HS-5 (cell line): ENCODE results near the gene MYO15A.

Source experiments
- DNase-seq: peaks from one replicate; pipeline ENCODE4 v3.0.0-alpha.2; 2012; ENCODE audit warnings: low read depth

MYO15A gene

DNA sequence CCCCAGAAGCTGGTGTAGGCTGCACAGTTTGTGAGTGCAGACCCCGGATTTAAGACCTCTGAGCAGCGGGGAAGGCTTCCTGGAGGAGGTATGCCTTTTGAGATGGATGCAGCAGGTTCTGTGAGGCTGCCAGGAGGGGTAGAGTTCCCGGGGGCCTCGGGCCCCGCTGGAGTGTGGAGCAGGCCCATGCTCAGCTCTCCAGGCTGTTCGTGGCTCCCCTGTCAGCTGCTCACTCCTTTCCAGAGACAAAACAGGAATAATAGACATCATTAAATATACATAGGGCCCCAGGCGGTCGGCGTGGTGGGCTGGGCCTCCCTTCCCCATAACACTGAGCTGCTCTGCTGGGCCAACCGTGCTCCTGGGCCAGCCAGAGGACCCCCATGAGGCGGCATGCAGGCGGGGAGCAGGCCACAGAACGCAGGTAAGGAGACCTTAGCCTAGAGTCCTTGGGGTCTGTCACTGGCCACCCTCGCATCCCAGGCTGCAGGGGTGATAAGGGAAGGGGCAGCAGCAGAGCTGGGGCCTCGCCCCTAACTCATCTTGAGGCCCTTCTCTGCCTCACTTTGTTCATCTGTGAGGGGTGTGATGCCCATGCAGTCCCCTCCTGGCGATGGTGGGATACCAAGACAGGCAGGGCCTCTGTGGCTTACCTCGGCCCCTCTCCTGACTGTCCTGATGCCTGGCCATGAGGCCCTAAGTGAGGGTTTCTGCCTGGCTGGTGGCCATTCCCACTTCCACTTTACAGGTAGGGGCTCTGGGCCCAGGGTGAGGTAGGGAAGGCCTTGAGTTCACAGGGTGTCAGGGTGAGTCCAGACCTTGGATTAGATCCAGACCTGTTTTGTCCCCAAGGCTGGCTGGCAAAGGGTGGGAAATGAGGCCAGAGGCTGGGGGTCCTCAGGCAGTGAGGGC, at the start of gene MYO15A:
MYO15A (plus strand) TSS at position 356 of the 912 bp plus-strand sequence. CDS start 10,045 bp downstream, outside the sequence.
- no peak for DNase-seq

DNA sequence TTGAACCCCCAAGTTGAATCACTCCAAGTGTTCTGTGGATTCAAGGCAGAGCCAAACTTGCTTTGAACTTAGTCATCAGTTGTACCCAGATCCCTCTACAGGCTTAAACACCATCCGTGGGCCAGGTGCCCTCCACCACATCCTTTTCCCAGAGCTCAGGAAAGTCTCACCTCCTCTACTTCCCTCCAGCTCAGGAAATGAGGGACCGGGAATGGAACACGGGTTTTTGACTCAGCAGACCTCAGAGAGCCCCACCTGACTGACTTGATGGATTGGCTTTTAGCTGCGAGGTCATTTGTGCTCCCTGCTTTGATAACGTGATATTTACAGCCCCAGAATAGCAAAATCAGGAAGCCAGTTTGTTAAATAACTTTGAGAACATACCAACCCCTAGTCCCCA, 49.3 kb upstream of the MYO15A start:
- DNase-seq: no peak

DNA sequence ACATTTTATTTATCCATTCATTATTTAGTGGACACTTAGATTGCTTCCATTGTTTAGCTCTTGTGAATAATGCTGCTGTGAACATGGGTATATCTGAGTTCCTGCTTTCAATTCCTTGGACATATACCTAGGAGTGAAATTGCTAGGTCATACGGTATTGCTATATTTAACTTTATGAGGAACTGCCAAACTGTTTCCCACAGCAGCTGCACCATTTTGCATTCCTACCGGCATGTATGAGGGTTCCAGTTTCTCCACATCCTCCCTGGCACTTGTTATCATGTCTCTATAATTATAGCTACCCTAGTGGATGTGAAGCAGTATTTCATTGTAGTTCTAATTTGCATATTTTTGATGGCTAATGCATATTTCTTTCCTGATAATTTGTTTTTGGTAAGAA, 44.5 kb upstream of the MYO15A start:
- DNase-seq: no peak

DNA sequence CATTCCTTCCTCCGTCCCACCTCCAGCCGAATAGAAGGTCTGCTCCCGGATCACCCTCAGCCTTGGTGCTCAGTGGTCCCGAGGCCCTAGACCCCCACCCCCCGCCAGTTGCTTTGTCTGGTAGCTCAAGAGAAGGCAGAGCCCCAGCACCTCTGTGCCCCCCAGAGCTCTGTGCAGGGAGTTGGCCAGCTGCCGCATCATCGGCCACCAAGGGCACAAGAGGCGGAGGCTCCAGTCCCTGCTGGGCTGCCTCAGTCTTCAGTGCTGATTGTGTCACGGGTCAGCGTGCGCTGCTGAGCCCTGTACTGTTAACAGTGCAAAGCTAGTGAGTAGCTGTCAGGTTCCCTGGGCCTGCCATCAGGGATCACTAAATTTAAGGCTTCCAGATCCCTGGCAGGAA, 43.0 kb upstream of the MYO15A start:
- DNase-seq: no peak

- DNase-seq: no peak
Measured at GRCh38 chr17:18066866-18067265, 41.7 kb upstream of the MYO15A start.

DNA sequence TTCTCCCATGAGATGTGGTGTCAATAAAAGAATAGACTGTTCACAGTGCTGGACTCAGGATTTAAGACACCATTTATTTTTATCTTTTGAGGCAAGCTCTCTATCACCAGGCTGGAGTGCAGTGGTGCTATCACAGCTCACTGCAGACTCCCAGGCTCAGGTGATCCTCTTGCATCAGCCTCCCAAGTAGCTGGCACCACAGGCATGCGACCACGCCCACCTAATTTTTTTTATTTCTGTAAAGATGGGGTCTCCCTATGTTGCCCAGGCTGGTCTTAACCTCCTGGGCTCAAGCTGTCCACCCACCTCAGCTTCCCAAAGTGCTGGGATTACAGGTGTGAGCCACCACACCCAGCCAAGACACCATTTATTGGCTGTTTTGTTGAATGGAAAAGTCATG, 39.5 kb upstream of the MYO15A start:
- no peak for DNase-seq

- DNase-seq: no peak
Measured at GRCh38 chr17:18070861-18071340, 37.7 kb upstream of the MYO15A start.

DNA sequence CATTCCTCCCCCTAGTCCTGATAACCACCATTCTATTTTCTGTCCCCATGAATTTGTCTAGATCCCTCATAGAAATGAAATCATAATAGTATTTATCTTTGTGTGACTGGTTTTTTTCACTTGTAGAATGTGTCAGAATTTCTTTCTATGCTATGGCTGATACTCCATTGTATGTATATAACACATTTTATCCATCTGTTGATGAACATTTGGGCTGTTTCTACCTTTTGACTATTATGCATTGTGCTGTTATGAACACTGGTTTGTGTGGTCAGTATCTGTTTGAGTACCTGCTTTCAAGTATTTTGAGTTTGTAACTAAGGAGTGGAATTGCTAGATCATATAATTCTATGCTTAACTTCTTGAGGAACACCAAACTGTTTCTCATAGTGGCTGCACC, 36.8 kb upstream of the MYO15A start:
- DNase-seq: no peak

DNA sequence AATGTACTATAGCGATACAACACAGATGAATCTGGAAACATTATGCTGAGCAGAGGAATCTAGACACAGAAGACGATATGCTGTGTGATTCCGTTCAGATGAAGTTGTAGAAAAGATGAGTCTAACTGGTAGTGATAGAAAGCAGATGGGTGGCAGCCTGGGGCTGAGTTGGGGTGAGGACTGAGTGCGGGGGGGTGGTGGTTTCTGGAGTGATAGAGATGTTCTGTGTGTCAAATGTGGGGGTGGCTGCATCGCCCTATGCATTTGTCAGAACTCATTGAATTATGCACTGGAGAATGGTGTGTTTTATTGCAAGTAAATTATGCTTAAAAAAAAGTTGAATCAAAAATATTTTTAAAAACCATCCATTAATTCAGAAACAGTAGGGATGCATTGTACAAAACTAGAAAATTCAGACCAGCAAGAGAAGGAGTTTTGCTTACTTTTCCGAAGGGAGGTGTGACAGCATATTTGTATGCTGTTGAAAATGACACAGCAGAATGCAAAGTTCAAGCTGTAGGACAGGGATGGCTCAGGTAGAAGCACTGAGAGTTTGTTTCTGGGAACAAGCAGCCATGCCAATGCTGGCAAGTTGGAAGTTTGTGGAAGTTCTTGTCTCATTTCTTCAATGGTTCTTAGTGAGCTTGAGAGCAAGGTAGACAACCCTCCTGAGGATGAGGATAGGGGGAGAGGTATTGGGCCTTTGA, 33.8 kb upstream of the MYO15A start:
- no peak for DNase-seq

DNA sequence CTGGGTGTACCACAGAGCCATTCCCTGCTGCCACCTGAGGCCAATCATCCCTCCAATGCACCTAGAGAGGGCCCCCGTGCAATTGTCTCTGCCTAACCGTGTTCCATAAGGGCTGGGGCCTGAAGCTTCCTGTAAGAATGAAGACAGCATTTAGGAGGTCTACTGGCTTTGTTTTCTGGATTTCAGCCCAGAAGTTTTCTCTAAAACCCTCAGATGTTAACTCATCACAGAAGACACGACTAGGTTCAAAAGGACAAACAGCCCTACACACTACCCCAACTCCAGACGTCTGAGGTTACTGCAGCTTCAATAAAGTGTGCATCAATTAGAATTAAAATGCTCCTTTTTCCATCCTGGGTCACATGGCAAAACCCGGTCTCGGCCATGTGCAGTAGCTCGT, 31.6 kb upstream of the MYO15A start:
- no peak for DNase-seq

DNA sequence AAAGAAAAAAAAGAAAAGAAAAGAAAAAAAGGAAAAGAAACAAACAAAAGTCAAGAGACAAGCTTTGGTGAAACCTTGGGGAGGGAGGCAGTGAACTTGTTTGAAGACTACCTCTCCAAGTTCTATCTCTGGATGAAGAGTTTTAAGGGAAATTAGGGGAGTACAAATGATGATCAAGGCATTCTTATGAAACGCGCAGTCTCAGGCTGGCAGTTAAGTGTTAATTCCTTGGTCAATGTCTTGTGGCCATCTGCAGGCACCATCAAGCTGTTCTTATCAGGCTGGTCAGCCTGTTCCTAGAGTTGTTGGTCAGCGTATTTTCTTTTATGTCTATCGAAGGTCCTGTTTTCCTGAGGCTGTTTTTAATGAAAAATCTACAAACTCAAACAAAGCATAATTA, 29.0 kb upstream of the MYO15A start:
- no peak for DNase-seq

GRCh38 chr17:18084256-18084655, 24.3 kb upstream of the MYO15A start:
- no peak for DNase-seq

GRCh38 chr17:18087610-18088491, 20.7 kb upstream of the MYO15A start, which contains the start of gene DRG2:
TSS of gene DRG2 (plus strand) at chr17:18087948. CDS start at chr17:18088024, 76 bp downstream.
- DNase-seq: peak; percentile 74

DNA sequence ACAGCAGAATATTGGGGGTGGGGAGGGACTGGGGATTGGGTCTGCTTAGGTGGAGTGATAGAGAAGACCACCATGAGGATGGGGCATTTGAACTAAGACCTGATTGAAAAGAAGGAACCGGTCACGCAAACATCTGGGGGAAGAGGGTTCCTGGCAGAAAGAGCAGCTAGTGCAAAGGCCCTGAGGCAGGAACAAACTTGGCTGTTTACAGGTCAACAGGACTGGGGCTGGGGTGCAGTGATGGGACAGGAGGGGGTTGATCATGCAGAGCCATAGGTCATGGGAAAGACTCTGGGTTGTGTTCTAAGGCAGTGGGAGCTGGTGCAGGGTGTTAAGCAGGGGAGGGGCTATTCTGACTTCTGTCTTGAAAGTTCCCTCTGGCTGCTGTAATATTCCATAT, 18.9 kb upstream of the MYO15A start:
- no peak for DNase-seq

DNA sequence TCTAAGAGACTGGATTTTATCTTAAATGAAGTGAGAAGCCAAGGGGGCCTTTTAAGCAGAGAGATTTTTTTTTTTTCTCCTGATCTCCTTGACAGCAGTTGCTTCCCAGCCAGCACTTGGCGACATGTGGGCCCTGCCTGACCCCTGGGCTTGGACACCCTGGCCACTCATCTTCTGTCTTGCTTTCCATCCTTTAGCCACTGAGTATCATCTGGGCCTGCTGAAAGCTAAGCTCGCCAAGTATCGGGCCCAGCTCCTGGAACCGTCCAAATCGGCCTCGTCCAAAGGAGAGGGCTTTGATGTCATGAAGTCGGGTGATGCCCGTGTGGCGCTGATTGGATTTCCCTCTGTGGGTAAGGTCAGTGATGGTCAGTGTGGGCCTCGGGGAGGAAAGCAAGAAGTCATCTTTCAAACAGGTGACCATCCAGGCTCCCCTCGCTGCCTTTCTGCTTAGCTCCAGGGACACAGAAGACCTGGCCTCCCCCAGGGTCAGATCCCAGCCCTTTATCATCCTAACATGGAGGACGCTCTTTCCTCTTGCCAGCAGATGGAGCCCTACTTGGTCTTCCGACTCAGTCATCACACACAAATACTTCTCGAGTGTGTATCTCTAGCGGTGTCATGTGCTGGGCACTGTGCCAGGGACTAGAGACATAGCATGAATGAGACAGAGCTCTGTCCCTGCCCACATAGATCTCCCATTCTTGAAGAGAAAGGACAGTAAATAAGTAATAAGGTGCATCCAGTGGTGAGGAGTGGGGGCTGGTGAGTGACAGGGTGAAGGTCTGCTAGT, 14.7 kb upstream of the MYO15A start:
- DNase-seq: no peak

- DNase-seq: no peak
Measured at GRCh38 chr17:18094409-18094807, 14.1 kb upstream of the MYO15A start.

- DNase-seq: no peak
Measured at GRCh38 chr17:18099516-18099915, 9.0 kb upstream of the MYO15A start.

DNA sequence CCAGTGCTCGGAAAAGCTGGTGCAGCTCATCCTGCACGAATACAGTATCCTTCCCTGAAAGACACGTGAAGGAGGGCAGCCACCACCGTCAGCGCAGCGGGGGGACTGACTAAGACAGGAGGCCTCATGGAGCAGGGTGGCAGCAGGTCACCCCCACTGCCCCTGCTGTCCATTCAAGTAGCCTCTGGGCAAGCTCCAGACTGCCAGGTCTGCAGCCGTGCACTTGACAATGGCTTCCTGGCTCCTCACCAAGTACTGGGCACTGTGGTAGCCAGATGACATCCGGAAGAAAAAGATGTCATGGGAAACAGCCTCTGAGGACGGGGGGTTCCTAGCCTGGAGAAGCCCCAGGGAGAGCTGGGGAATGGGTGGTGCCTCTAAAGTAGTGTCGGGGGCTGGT, 7.9 kb upstream of the MYO15A start:
- DNase-seq: no peak

- DNase-seq: no peak
Measured at GRCh38 chr17:18101828-18102227, 6.7 kb upstream of the MYO15A start.

- DNase-seq: no peak
Measured at GRCh38 chr17:18102640-18103039, 5.9 kb upstream of the MYO15A start.

- no peak for DNase-seq
Measured at GRCh38 chr17:18105027-18105426, 3.5 kb upstream of the MYO15A start.
